Stimulated activated CD8-positive, alpha-beta memory T cell treated with anti-CD3 and anti-CD28 coated beads, Interleukin-4, amount 100 ng/mL, for 4 hours (primary cell): ENCODE results near the gene RNF7.
A peak's percentile ranks its signal among the peaks of the same experiment; 100 is the strongest.
"Not testable (repeated sequence)": the region's sequence is repeated elsewhere in the genome, so short reads cannot be mapped to it uniquely, and the experiment has no call there.

Experiments
- DNase-seq, 2 donors: peaks; one replicate each; pipeline ENCODE4 v3.0.0-alpha.2; 2020; ENCODE audit warnings: low read depth in 2 of 2, low spot score in 1 of 2

Gene RNF7

GRCh38 chr3:141738022-141738890 lies at the start of gene RNF7:
TSS of gene RNF7 (plus strand) at chr3:141738298. CDS start at chr3:141738342, 44 bp downstream.
- peak; percentile 88 to 93 for DNase-seq

GRCh38 chr3:141690431-141691072 lies 47.5 kb upstream of the RNF7 start:
- no peak for DNase-seq

- not testable (repeated sequence) for DNase-seq
These were observed 46.6 kb upstream of the RNF7 start for GRCh38 chr3:141691471-141691870.

- not testable (repeated sequence) for DNase-seq
These were observed 45.1 kb upstream of the RNF7 start for GRCh38 chr3:141692973-141693372.

GRCh38 chr3:141699324-141699723 lies 38.8 kb upstream of the RNF7 start:
- no peak for DNase-seq

GRCh38 chr3:141699897-141700296 lies 38.2 kb upstream of the RNF7 start:
- no peak for DNase-seq

- not testable (repeated sequence) for DNase-seq
These were observed 34.7 kb upstream of the RNF7 start for GRCh38 chr3:141703367-141703766.

- no peak for DNase-seq
These were observed 30.3 kb upstream of the RNF7 start for GRCh38 chr3:141707741-141708203.

GRCh38 chr3:141708367-141708766 lies 29.7 kb upstream of the RNF7 start:
- no peak for DNase-seq

GRCh38 chr3:141709126-141709770 lies 28.9 kb upstream of the RNF7 start:
- DNase-seq, result no peak

GRCh38 chr3:141710121-141710520 lies 28.0 kb upstream of the RNF7 start:
- DNase-seq, result no peak

GRCh38 chr3:141710888-141711616 lies 27.0 kb upstream of the RNF7 start:
- DNase-seq, result no peak

GRCh38 chr3:141714671-141715070 lies 23.4 kb upstream of the RNF7 start:
- no peak for DNase-seq

- no peak for DNase-seq
These were observed 16.0 kb upstream of the RNF7 start for GRCh38 chr3:141722081-141722480.

GRCh38 chr3:141722648-141723047 lies 15.4 kb upstream of the RNF7 start:
- no peak for DNase-seq

GRCh38 chr3:141723255-141723654 lies 14.8 kb upstream of the RNF7 start:
- DNase-seq, result no peak

- no peak for DNase-seq
These were observed 13.9 kb upstream of the RNF7 start for GRCh38 chr3:141724186-141724585.

- DNase-seq, result no peak
These were observed 13.1 kb upstream of the RNF7 start for GRCh38 chr3:141725036-141725435.

- no peak for DNase-seq
These were observed 11.6 kb upstream of the RNF7 start for GRCh38 chr3:141726483-141726882.

GRCh38 chr3:141728355-141728892 lies 9.7 kb upstream of the RNF7 start:
- DNase-seq, result no peak

GRCh38 chr3:141729240-141729639 lies 8.9 kb upstream of the RNF7 start:
- no peak for DNase-seq
